Ishikawa (cell line): ENCODE data around the gene CANT1.

Source experiments
- CEBPB ChIP-seq: IDR thresholded peaks from 2 replicates; pipeline ENCODE4 v1.6.1; 2012
- CREB1 ChIP-seq: IDR thresholded peaks from 2 replicates; pipeline ENCODE4 v1.6.1; 2012; ENCODE audit warnings: low read depth
- EGR1 ChIP-seq: IDR thresholded peaks from 2 replicates; pipeline ENCODE4 v1.6.1; 2012
- EP300 ChIP-seq: IDR thresholded peaks from 2 replicates; pipeline ENCODE4 v1.6.1; 2012; ENCODE audit warnings: borderline replicate concordance
- FOXM1 ChIP-seq: IDR thresholded peaks from 2 replicates; pipeline ENCODE4 v1.6.1; 2012; ENCODE audit warnings: low read depth, borderline replicate concordance
- MAX ChIP-seq: IDR thresholded peaks from 2 replicates; pipeline ENCODE4 v1.6.1; 2012
- NFIC ChIP-seq: IDR thresholded peaks from 2 replicates; pipeline ENCODE4 v1.6.1; 2012
- RAD21 ChIP-seq: IDR thresholded peaks from 2 replicates; pipeline ENCODE4 v1.6.1; 2012; ENCODE audit warnings: low read depth
- REST ChIP-seq: IDR thresholded peaks from 2 replicates; pipeline ENCODE4 v1.6.1; 2012; ENCODE audit warnings: low read depth, mild to moderate bottlenecking
- TAF1 ChIP-seq: IDR thresholded peaks from 2 replicates; pipeline ENCODE4 v1.6.1; 2012; ENCODE audit warnings: low read depth, mild to moderate bottlenecking
- TCF12 ChIP-seq: IDR thresholded peaks from 2 replicates; pipeline ENCODE4 v1.6.1; 2012; ENCODE audit warnings: low read depth
- TEAD4 ChIP-seq: IDR thresholded peaks from 2 replicates; pipeline ENCODE4 v1.6.1; 2012
- USF1 ChIP-seq: IDR thresholded peaks from 2 replicates; pipeline ENCODE4 v1.6.1; 2012
- YY1 ChIP-seq: IDR thresholded peaks from 2 replicates; pipeline ENCODE4 v1.6.1; 2012; ENCODE audit warnings: low read depth
- ZBTB7A ChIP-seq: IDR thresholded peaks from 2 replicates; pipeline ENCODE4 v1.6.1; 2012; ENCODE audit warnings: low read depth

The CANT1 gene

GRCh38 chr17:78957128-78957527 is 52.4 kb downstream of the CANT1 start:
- TF ChIP-seq ZBTB7A, result no peak
- no peak for TF ChIP-seq FOXM1
- no peak for TF ChIP-seq CEBPB
- TF ChIP-seq EGR1, result no peak
- TF ChIP-seq REST, result no peak
- no peak for TF ChIP-seq MAX
- TF ChIP-seq RAD21, result no peak

- TF ChIP-seq USF1 (no peak), MAX (no peak), ZBTB7A (no peak), TEAD4 (no peak)
These were observed 53.3 kb downstream of the CANT1 start for GRCh38 chr17:78956254-78956653.

- TF ChIP-seq ZBTB7A (no peak), NFIC (no peak), TAF1 (no peak)
These were observed 54.9 kb downstream of the CANT1 start for GRCh38 chr17:78954684-78955083.

- TF ChIP-seq EGR1 (no peak), REST (no peak), CEBPB (no peak), MAX (no peak), EP300 (no peak)
These were observed 55.9 kb downstream of the CANT1 start for GRCh38 chr17:78953356-78954350.

GRCh38 chr17:78952706-78953105 is 56.9 kb downstream of the CANT1 start:
- TF ChIP-seq MAX (no peak), REST (no peak), USF1 (no peak), TEAD4 (no peak), NFIC (no peak), CEBPB (no peak), ZBTB7A (no peak), CREB1 (no peak), EP300 (no peak), TAF1 (no peak), YY1 (no peak), RAD21 (no peak), FOXM1 (no peak), EGR1 (no peak), TCF12 (no peak)
